Hematopoietic multipotent progenitor cell treated with erythropoietin and hydrocortisone succinate and interleukin-3 and kit ligand, for 15 days (in vitro differentiated cells): Measurements from ENCODE around the gene CTU2.

Source experiments
- DNase-seq: peaks from one replicate; pipeline ENCODE4 v3.0.0-alpha.2; 2015; ENCODE audit warnings: low spot score

CTU2 gene

DNA sequence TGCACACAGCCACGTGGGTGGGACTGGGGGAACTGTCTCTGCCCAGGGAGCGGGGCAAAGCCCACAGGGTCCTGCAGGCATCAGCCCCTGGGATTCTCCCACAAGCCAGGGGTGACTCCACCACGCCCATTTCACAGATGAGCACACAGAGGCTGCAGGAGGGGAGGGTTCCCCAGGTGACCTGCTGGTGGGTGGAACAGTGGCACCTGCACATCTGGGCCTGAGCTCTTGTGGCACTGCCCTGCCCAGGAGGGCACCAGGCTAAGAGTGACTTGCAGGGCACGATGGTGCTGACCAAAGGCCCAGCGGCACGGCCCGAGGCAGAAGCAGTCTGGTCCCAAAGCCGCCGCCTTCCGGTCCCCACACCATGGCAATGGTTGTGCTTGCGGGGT lies 54.8 kb downstream of the CTU2 start:
- no peak for DNase-seq

DNA sequence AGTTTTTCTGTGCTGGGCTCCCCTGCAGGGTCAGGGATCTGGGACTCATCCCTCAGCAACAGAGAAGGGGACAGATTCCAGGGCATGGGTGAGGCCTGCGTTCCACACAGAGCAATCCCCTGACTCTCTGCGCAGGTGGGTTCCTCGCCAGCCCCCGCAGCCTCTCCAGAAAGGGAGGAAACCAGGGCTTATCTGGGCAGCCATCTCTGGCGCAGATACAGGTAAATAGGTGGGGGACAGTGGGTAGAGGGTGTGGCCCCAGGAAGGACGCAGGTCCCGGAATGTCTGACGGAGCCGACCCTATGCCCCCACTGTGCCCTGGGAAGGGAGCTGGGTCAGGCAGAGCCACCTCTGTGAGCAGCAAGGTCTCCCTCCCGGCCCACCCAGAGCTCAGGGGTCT lies 55.5 kb downstream of the CTU2 start:
- no peak for DNase-seq

DNA sequence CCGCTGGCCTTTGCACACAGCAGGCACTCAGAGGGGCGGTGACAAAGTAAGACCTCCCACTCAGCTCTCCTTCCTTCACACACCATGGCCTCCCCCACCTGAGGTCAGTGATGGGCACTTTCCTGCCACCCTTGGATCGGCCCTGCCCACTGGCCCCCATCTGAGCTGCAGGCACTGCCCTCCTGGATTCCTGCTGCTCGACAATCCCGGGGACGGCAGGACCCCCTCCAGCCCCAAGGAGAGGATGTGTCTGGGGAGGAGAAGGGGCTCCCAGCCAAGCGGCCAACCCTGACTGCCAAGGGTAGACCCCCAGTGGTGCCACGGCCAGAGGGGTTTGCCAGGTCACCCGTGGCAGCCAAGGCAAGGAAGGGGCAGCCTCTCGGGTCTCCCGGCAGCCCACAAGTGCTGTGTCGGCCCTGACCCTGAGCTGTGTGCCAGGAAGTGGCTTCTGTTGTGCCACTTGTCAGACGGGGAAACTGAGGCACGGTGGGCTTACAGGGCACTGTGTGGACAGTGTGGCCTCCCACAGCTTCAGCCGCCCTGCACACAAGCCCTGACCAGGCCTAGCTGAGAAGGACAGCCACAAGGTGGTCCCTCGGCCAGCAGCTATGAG lies 56.1 kb downstream of the CTU2 start:
- no peak for DNase-seq

DNA sequence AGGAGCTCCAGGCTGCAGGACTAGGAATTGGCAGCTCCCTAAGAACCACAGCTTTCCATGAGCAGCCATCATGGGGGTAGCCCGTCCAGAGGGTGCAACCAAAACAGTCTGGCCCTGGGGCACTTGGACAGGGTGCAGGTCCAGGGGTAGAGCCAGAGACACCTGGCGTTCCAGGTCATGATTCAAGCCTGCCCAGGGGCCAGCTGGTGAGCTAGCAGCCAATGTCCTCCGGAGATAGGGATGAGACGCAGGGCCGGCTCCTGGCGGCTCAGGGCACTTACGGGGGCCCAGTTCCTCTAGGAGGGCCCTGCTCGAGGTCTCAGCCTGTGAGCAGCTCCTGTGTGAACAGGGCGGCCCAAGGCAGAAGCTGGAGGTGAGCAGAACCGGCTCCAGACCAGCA lies 56.6 kb downstream of the CTU2 start:
- DNase-seq, result no peak

DNA sequence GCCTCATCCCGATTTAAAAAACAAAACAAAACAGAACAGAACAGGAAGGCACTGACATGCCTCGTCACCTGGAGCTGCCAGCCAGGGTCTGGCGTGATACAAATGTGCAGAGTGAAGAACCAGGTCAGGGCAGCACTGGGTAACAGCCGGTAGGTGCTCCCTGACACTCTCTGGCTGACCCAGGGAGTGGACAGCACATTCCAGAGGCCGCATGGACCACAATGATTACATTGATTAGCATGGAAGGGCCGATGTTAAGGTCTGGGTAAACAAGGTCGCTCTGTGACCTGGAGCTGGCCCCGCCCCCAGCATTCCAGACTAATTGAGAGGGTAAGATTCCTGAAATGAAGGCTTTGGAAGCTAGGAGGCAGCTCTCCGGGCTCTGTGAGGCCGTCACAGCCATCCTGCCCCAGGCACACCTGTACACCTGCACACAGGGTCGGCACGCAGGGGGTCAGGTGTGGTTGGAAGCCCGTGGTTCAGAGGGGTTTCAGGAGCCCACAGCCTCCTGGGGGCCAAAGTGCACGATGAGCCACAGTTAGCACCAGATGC lies 57.3 kb downstream of the CTU2 start:
- DNase-seq, result no peak

DNA sequence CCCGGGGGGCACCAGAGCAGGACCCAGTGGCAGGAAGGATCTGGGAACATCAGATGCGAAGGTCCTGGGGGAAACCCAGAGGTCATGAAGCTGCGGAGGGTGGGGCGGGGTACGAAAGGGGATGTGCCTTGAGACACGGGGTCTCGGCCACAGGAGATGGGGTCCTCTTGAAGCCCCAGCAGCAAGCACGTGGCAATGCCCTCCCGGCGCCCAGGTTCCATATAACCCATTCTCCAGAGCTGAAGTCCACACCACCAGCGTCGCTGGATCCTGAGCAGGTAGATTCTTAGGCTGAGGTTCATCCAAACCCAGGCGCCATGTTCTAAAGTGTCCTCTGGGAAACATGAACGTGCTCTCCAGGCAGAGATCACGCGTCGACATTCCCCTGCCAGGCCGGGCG lies 57.8 kb downstream of the CTU2 start:
- DNase-seq, result no peak

DNA sequence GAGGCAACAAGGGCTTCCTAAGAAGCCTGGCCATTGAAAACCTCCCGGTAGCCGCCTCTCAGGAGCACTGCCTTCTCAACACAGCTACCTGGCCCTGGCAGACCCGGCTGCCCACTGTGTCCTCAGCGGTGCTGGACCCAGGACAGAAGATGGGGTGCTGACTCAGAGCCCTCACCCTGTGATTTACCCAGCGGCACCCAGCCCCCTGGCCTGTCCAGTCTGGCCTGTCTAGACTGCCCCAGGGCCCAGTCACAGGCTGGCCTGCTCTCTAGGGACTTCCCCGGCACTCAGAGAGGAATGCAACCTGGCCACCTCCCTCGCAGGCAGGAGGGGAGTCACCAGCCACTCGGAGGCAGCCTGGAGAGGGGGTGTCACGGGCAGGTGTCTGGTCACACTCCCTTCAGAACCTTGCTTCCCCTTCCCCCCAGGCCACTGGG lies 58.6 kb downstream of the CTU2 start:
- no peak for DNase-seq
